ENCODE data around the gene BANP. TPM values are rescaled to one million over a fixed set of nuclear protein-coding genes. Genes with fewer than 3 reads are reported as not detected.
"Not testable (repeated sequence)": the region's sequence is repeated elsewhere in the genome, so short reads cannot be mapped to it uniquely, and the experiment has no call there.

BANP gene
- total RNA-seq, 1 donor from 2014 or later, result 39.1 TPM

- no peaks in the 10 kb centered on the region for H3K27me3 Mint-ChIP-seq (ENCODE audit: low read depth)
- no peak for DNase-seq (ENCODE audit: low read depth, low spot score)
- no peak for TF ChIP-seq CTCF (conservative IDR thresholded peaks at IDR 0.05)
- peaks cover 35% of the 10 kb centered on the region for H3K36me3 Mint-ChIP-seq (ENCODE audit: low read depth)
- H3K27ac Mint-ChIP-seq (ENCODE audit: unreplicated experiment), result no peak overlapping the region
- H3K9me3 Mint-ChIP-seq, result peaks cover 5% of the 10 kb centered on the region
- peaks cover 9% of the 10 kb centered on the region for H3K4me1 Mint-ChIP-seq
- no peak overlapping the region for H3K4me3 Mint-ChIP-seq
Measured at GRCh38 chr16:87973717-87974116, 22.5 kb downstream of the BANP start.

GRCh38 chr16:87974178-87974577, 22.9 kb downstream of the BANP start:
- no peak overlapping the region for H3K4me3 Mint-ChIP-seq
- no peak overlapping the region for H3K27ac Mint-ChIP-seq (ENCODE audit: unreplicated experiment)
- no peak for DNase-seq (ENCODE audit: low read depth, low spot score)
- no peak for TF ChIP-seq CTCF (conservative IDR thresholded peaks at IDR 0.05)
- peaks cover 33% of the 10 kb centered on the region for H3K36me3 Mint-ChIP-seq (ENCODE audit: low read depth)
- H3K4me1 Mint-ChIP-seq, result peaks cover 5% of the 10 kb centered on the region
- no peaks in the 10 kb centered on the region for H3K27me3 Mint-ChIP-seq (ENCODE audit: low read depth)
- H3K9me3 Mint-ChIP-seq, result peaks cover 5% of the 10 kb centered on the region

GRCh38 chr16:87976665-87977064, 25.4 kb downstream of the BANP start:
- H3K27ac Mint-ChIP-seq (ENCODE audit: unreplicated experiment), result peak overlapping the region; percentile 16
- TF ChIP-seq CTCF (conservative IDR thresholded peaks at IDR 0.05), result no peak
- no peaks in the 10 kb centered on the region for H3K27me3 Mint-ChIP-seq (ENCODE audit: low read depth)
- no peaks in the 10 kb centered on the region for H3K4me1 Mint-ChIP-seq
- H3K9me3 Mint-ChIP-seq, result peaks cover 3% of the 10 kb centered on the region
- DNase-seq (ENCODE audit: low read depth, low spot score), result no peak
- no peak overlapping the region for H3K4me3 Mint-ChIP-seq
- H3K36me3 Mint-ChIP-seq (ENCODE audit: low read depth), result peaks cover 24% of the 10 kb centered on the region

GRCh38 chr16:87978127-87978526, 26.9 kb downstream of the BANP start:
- Mint-ChIP-seq H3K4me3 (no peak overlapping the region), H3K27ac (ENCODE audit: unreplicated experiment) (no peak overlapping the region), H3K9me3 (no peaks in the 10 kb centered on the region), H3K27me3 (ENCODE audit: low read depth) (no peaks in the 10 kb centered on the region), H3K36me3 (ENCODE audit: low read depth) (peaks cover 9% of the 10 kb centered on the region), H3K4me1 (peaks cover under 1% of the 10 kb centered on the region)
- DNase-seq (ENCODE audit: low read depth, low spot score), result no peak
- no peak for TF ChIP-seq CTCF (conservative IDR thresholded peaks at IDR 0.05)

- no peak for DNase-seq (ENCODE audit: low read depth, low spot score)
- no peak overlapping the region for H3K4me3 Mint-ChIP-seq
- TF ChIP-seq CTCF (conservative IDR thresholded peaks at IDR 0.05), result no peak
- peaks cover 4% of the 10 kb centered on the region for H3K4me1 Mint-ChIP-seq
- H3K27ac Mint-ChIP-seq (ENCODE audit: unreplicated experiment), result no peak overlapping the region
- H3K9me3 Mint-ChIP-seq, result no peaks in the 10 kb centered on the region
- no peaks in the 10 kb centered on the region for H3K27me3 Mint-ChIP-seq (ENCODE audit: low read depth)
- peaks cover 6% of the 10 kb centered on the region for H3K36me3 Mint-ChIP-seq (ENCODE audit: low read depth)
Measured at GRCh38 chr16:87979352-87979751, 28.1 kb downstream of the BANP start.

- not testable (repeated sequence) for H3K27ac Mint-ChIP-seq (ENCODE audit: unreplicated experiment); DNase-seq (ENCODE audit: low read depth, low spot score); H3K36me3 Mint-ChIP-seq (ENCODE audit: low read depth); H3K4me1 Mint-ChIP-seq; H3K4me3 Mint-ChIP-seq; H3K9me3 Mint-ChIP-seq; H3K27me3 Mint-ChIP-seq (ENCODE audit: low read depth)
Measured at GRCh38 chr16:87979911-87980630, 28.8 kb downstream of the BANP start.

GRCh38 chr16:87981376-87981775, 30.1 kb downstream of the BANP start:
- not testable (repeated sequence) for H3K4me3 Mint-ChIP-seq; H3K27ac Mint-ChIP-seq (ENCODE audit: unreplicated experiment); H3K36me3 Mint-ChIP-seq (ENCODE audit: low read depth); H3K9me3 Mint-ChIP-seq; H3K27me3 Mint-ChIP-seq (ENCODE audit: low read depth); H3K4me1 Mint-ChIP-seq; DNase-seq (ENCODE audit: low read depth, low spot score)
